Activated CD8-positive, alpha-beta memory T cell treated with anti-CD3 and anti-CD28 coated beads, Interleukin-2, amount 50 U/mL, for 1 hour (primary cell): ENCODE results near the gene ZNF106.

ENCODE experiments used
- DNase-seq: peaks from one replicate; pipeline ENCODE4 v3.0.0-alpha.2; 2020; ENCODE audit errors: extremely low read depth

ZNF106 gene

GRCh38 chr15:42490671-42491538 lies at the start of gene ZNF106:
ZNF106 (minus strand) TSS chr15:42491141; CDS start chr15:42472289, 18,852 bp downstream.
- DNase-seq, result peak; percentile 66

GRCh38 chr15:42533246-42533645 lies 42.3 kb upstream of the ZNF106 start:
- no peak for DNase-seq

DNA sequence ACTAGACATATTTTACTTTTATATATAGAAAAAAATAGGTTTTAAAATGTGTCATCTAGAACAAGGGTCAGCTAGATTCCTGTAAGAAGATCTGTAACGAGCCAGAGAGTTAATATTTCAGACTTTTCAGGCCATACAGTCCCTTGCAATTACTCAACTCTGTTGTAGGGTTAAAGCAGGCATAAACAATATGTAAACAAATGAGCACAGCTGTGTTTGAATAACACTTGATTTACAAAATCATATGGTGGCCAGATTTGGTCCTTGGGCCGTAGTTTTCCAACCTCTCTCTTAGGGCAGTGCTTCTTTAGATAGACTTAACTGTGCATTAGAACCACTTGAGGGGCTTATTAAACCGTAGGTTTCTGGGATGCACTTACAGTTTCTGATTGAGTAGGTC lies 38.0 kb upstream of the ZNF106 start:
- no peak for DNase-seq

- no peak for DNase-seq
Observed at GRCh38 chr15:42523331-42523730, 32.4 kb upstream of the ZNF106 start.

DNA sequence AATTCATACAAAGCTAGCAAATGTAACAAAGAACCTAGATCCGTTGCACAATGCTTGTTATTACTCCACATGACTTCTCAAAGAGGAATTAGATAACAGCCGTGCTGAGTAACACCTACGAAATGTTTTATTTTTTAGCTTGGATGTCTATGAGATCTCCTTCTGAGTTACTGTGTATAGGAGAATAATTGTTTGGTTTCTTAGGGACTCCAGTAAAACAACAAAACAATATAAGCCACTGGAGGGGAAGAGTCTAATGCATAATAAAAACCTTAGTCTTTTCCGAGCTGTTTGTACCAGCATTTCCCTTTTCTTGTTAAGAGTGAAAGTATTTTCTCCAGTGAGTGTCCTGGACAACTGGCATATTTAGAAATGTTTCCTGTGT lies 20.1 kb upstream of the ZNF106 start:
- DNase-seq, result no peak

DNA sequence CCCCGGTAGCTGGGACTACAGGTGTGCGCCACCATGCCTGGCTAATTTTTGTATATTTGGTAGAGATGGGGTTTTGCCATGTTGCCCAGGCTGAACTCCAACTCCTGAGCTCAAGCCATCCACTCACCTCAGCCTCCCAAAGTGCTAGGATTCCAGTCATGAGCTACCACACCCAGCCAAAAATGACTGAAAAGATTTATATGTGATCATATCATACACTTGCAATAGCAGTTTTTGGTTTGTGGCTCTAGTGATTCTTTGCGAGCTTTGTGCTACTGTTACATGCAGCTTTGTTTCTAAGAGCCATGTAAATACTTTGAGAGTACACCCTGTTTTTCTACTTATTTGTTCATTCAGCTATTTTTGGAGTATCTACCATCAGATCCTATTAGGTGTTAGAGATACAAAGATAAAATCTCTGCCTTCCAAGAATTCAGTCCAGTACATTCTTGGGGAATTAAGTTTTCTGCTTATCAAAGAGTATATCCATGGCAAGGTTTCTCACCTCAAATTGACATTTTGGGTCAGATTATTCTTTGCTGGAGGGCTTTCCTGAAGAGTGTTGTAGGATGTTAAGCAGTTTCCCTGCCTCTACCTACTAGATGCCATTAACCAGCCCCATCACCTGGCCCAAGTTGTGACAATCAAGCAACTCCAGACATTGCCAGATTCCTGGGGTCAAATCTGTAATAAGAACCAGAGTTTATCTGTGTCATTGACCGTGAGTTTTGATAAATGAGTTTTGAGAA lies 19.5 kb upstream of the ZNF106 start:
- DNase-seq, result no peak

- no peak for DNase-seq
Observed at GRCh38 chr15:42508263-42508690, 17.3 kb upstream of the ZNF106 start.

- no peak for DNase-seq
Observed at GRCh38 chr15:42507514-42507913, 16.6 kb upstream of the ZNF106 start.

DNA sequence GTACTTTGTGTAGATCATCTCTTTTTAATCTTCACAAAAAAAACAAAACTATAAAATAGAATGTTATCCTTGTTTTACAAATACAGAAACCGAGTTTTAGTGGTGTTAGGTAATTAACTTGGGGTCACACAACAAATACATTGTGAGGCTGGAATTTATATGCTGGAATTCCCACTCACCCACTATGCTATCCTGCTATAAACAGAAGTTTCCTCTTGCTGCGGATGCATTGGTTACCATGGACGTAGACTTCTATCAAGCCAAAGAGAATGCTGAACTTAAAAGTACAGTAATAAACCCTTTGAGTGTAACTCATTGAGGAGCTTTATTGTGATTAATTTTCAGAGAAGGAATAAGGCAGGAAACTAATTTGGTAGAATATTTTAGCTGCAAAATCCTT lies 13.7 kb upstream of the ZNF106 start:
- DNase-seq, result no peak

DNA sequence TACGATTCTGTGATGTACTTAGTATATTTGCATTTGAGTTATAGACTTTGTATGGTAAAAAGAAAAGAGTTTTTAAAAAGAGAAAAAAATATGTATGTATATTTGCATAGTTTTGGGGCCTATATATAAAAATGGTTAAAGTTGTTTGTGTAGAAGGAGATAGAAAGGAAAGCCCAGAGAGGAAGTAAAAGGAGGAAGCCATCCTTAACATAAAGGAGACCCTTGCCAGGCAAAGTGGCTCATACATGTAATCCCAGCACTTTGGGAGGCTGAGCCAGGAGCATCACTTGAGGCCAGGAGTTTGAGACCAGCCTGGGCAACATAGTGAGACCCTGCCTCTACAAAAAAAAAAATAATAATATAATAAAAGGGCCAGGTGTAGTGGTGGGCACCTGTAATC lies 12.9 kb upstream of the ZNF106 start:
- no peak for DNase-seq

DNA sequence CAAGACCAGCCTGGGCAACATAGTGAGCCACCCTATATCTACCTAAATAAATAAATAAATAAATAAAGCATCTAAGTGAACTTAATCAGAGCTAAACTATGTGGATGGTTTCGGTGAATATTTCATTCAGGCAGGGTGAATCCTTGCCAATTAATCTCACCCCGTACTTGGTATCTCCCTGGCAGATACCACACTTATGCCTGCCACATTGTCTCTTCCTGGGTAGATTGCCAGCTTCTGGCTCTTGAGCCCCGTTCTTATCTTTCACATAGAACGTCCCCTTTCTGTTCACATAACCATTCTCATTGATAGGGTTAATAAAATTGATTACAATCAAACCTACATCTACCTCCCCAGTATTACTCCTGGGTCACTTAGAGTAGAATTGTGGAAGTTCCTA lies 11.5 kb upstream of the ZNF106 start:
- DNase-seq, result no peak

GRCh38 chr15:42499858-42500609 lies 9.1 kb upstream of the ZNF106 start:
- DNase-seq, result no peak

DNA sequence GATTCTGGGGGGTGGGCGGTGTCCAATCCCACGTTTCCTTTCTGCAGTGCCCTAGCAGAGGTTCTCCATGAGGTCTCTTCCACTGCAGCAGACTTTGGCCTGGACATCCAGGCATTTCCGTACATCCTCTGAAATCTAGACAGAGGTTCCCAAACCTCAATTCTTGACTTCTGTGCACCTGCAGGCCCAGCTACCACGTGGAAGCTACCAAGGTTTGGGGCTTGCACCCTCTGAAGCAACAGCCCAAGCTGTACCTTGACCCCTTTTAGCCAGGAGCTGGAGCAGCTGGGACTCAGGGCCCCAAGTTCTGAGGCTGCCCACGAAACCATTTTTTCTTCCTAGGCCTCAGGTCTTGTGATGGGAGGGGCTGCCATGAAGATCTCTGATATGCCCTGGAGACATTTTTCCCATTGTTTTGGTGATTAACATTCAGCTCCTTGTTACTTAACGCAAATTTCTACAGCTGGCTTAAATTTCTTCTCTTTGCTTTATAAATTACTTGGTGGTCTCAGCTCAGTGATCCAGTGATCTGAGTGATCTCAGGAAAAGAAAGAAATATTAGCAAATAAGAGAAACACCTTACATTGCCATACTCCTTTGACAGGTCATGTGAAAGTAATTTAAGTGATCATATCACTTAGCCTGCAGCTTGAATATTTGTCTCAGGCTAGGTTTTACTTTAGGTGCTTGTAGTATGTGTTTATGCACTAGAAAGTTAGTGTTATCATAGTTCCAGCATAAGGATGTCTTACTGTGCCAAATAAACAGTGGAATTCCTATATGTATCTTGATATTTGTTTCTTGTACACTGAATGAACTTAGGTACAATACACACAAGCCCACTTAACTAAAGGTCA lies 7.5 kb upstream of the ZNF106 start:
- DNase-seq, result no peak

GRCh38 chr15:42495361-42496212 lies 4.6 kb upstream of the ZNF106 start, which contains the start of gene SNAP23:
SNAP23 (plus strand) TSS chr15:42495634; CDS start chr15:42511847, 16,213 bp downstream.
- peak; percentile 36 for DNase-seq

- DNase-seq, result no peak
Observed at GRCh38 chr15:42494998-42495360, 4.0 kb upstream of the ZNF106 start.

GRCh38 chr15:42493679-42494078 lies 2.7 kb upstream of the ZNF106 start:
- no peak for DNase-seq

DNA sequence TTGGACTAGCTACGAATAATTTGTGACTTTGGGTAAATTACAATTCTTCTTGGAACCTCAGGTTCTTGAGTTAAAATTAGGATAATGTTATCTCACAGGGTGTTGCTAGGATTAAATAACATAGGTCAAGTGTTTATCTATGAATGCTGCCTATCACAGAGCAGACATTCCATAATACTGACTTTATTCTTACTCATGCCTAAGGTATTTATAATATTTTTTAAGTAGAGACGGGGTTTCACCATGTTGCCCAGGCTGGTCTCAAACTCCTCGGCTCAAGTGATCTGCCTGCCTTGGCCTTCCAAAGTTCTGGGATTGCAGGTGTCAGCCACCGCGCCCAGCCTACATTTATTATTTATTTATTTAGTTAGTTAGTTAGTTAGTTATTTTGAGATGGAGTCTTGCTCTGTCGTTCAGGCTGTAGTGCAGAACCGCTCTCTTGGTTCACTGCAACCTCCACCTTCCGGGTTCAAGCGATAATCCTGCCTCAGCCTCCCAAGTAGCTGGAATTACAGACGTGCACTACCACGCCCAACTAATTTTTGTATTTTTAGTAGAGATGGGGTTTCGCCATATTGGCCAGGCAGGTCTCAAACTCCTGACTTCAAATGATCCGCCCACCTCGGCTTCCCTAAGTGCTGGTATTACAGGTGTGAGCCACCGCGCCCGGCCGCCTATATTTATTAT lies 741 bp upstream of the ZNF106 start:
- DNase-seq, result no peak

- DNase-seq, result no peak
Observed at GRCh38 chr15:42490291-42490670, 660 bp downstream of the ZNF106 start.

GRCh38 chr15:42483677-42484076 lies 7.3 kb downstream of the ZNF106 start:
- no peak for DNase-seq

- DNase-seq, result no peak
Observed at GRCh38 chr15:42482701-42483100, 8.2 kb downstream of the ZNF106 start.
